H9 (cell line): ENCODE measurements around the gene CHMP1A. TPM values are rescaled to one million over a fixed set of nuclear protein-coding genes. Genes with fewer than 3 reads are reported as not detected.

Experiments
- DNase-seq: peaks from one replicate; pipeline ENCODE4 v3.0.0-alpha.2; 2017
- H2AFZ ChIP-seq: one replicate; pipeline ENCODE4 v1.6.1; 2013; ENCODE audit warnings: mild to moderate bottlenecking, low read length, control low read depth, moderate library complexity
- H2AK5ac ChIP-seq: 2 replicates; pipeline ENCODE4 v1.6.1; 2013; ENCODE audit warnings: low read length, control low read depth, mixed read lengths; ENCODE audit not compliant: insufficient read length
- H2BK120ac ChIP-seq: one replicate; pipeline ENCODE4 v1.6.1; 2013; ENCODE audit warnings: low read depth, mild to moderate bottlenecking, low read length, control low read depth, inconsistent platforms; ENCODE audit not compliant: poor library complexity, severe bottlenecking
- H2BK12ac ChIP-seq: 2 replicates; pipeline ENCODE4 v1.6.1; 2013; ENCODE audit warnings: low read length, control low read depth, mixed read lengths, low read depth; ENCODE audit not compliant: insufficient read length
- H2BK15ac ChIP-seq: 2 replicates; pipeline ENCODE4 v1.6.1; 2013; ENCODE audit warnings: low read depth, low read length, control low read depth
- H2BK20ac ChIP-seq: one replicate; pipeline ENCODE4 v1.6.1; 2013; ENCODE audit warnings: low read depth, mild to moderate bottlenecking, low read length, control low read depth, inconsistent platforms; ENCODE audit not compliant: poor library complexity, severe bottlenecking
- H2BK5ac ChIP-seq: 2 replicates; pipeline ENCODE4 v1.6.1; 2013; ENCODE audit warnings: low read length, control low read depth, mixed read lengths; ENCODE audit not compliant: insufficient read length
- H3K14ac ChIP-seq: 2 replicates; pipeline ENCODE4 v1.6.1; 2013; ENCODE audit warnings: low read length, control low read depth; ENCODE audit not compliant: insufficient read depth
- H3K18ac ChIP-seq: 2 replicates; pipeline ENCODE4 v1.6.1; 2013; ENCODE audit warnings: low read depth, mild to moderate bottlenecking, mixed read lengths, low read length, control low read depth; ENCODE audit not compliant: insufficient read length
- H3K23ac ChIP-seq: 2 replicates; pipeline ENCODE4 v1.6.1; 2013; ENCODE audit warnings: low read length, control low read depth, mixed read lengths, low read depth; ENCODE audit not compliant: insufficient read length
- H3K23me2 ChIP-seq: 2 replicates; pipeline ENCODE4 v1.6.1; 2013; ENCODE audit warnings: low read depth, mild to moderate bottlenecking, mixed read lengths, low read length, control low read depth; ENCODE audit not compliant: insufficient read length, poor library complexity, severe bottlenecking
- H3K27ac ChIP-seq: 2 replicates; pipeline ENCODE4 v1.5.1; 2013; ENCODE audit warnings: low read length, control low read depth, mixed read lengths, low read depth; ENCODE audit not compliant: insufficient read length
- H3K27me3 ChIP-seq: 2 replicates; pipeline ENCODE4 v1.6.1; 2013; ENCODE audit warnings: low read length, control low read depth, inconsistent platforms; ENCODE audit not compliant: insufficient read depth
- H3K4ac ChIP-seq: 2 replicates; pipeline ENCODE4 v1.6.1; 2013; ENCODE audit warnings: low read depth, mild to moderate bottlenecking, control low read depth, inconsistent platforms, low read length, moderate library complexity
- H3K4me1 ChIP-seq: 2 replicates; pipeline ENCODE4 v1.6.1; 2013; ENCODE audit warnings: low read length, control low read depth, inconsistent platforms; ENCODE audit not compliant: insufficient read depth
- H3K4me2 ChIP-seq: 2 replicates; pipeline ENCODE4 v1.6.1; 2013; ENCODE audit warnings: low read length, control low read depth, mixed read lengths; ENCODE audit not compliant: insufficient read length, insufficient read depth
- H3K56ac ChIP-seq: 2 replicates; pipeline ENCODE4 v1.6.1; 2013; ENCODE audit warnings: low read depth, mild to moderate bottlenecking, mixed read lengths, low read length, control low read depth; ENCODE audit not compliant: insufficient read length
- H3K79me1 ChIP-seq: 2 replicates; pipeline ENCODE4 v1.6.1; 2013; ENCODE audit warnings: low read depth, mild to moderate bottlenecking, moderate library complexity, low read length, control low read depth, inconsistent platforms; ENCODE audit not compliant: insufficient read depth, poor library complexity, severe bottlenecking
- H3K79me2 ChIP-seq: 2 replicates; pipeline ENCODE4 v1.6.1; 2013; ENCODE audit warnings: low read length, control low read depth, inconsistent platforms; ENCODE audit not compliant: insufficient read depth
- H3K9ac ChIP-seq: 2 replicates; pipeline ENCODE4 v1.6.1; 2013; ENCODE audit warnings: low read length, control low read depth, mixed read lengths; ENCODE audit not compliant: insufficient read length; ENCODE audit errors: extremely low read depth
- H3K9me3 ChIP-seq: one replicate; pipeline ENCODE4 v1.6.1; 2013; ENCODE audit warnings: low read depth, low read length, inconsistent platforms; ENCODE audit not compliant: control insufficient read depth
- H3T11ph ChIP-seq: one replicate; pipeline ENCODE4 v1.6.1; 2013; ENCODE audit warnings: mild to moderate bottlenecking, low read length, control low read depth, inconsistent platforms
- H4K20me1 ChIP-seq: one replicate; pipeline ENCODE4 v1.6.1; 2013; ENCODE audit not compliant: control insufficient read depth, insufficient read length, insufficient read depth
- H4K5ac ChIP-seq: 2 replicates; pipeline ENCODE4 v1.6.1; 2013; ENCODE audit warnings: low read depth, mild to moderate bottlenecking, mixed read lengths, low read length, control low read depth; ENCODE audit not compliant: insufficient read length
- H4K8ac ChIP-seq: replicated peaks from 2 replicates; pipeline ENCODE4 v1.6.1; 2013; ENCODE audit warnings: low read length, control low read depth, mixed read lengths, low read depth; ENCODE audit not compliant: insufficient read length
- H4K91ac ChIP-seq: 2 replicates; pipeline ENCODE4 v1.6.1; 2013; ENCODE audit warnings: low read depth, mild to moderate bottlenecking, moderate library complexity, mixed read lengths, low read length, control low read depth; ENCODE audit not compliant: insufficient read length
- H3K27ac Mint-ChIP-seq, 3 experiments: 2 replicates in 2 of 3; 3 replicates in 1 of 3; pipeline ENCODE4 v1.8.0; 2020 to 2021; ENCODE audit warnings: mixed read lengths in 3 of 3, mild to moderate bottlenecking in 1 of 3, moderate library complexity in 1 of 3
- H3K27me3 Mint-ChIP-seq: 2 replicates; pipeline ENCODE4 v1.8.0; 2021; ENCODE audit warnings: low read depth, mild to moderate bottlenecking, moderate library complexity, mixed read lengths
- H3K36me3 Mint-ChIP-seq, 3 experiments: 2 replicates in 2 of 3; 3 replicates in 1 of 3; pipeline ENCODE4 v1.8.0; 2020 to 2021; ENCODE audit warnings: low read depth in 3 of 3, mixed read lengths in 3 of 3; ENCODE audit not compliant: insufficient read depth in 1 of 3
- H3K4me1 Mint-ChIP-seq, 2 experiments: 2 replicates each; pipeline ENCODE4 v1.8.0; 2020; ENCODE audit warnings: mixed read lengths in 2 of 2
- H3K4me3 Mint-ChIP-seq, 2 experiments: 2 replicates in 1 of 2; 3 replicates in 1 of 2; pipeline ENCODE4 v1.8.0; 2020 to 2021; ENCODE audit warnings: mild to moderate bottlenecking in 2 of 2, mixed read lengths in 2 of 2, moderate library complexity in 1 of 2
- H3K9me3 Mint-ChIP-seq, 2 experiments: 2 replicates in 1 of 2; 3 replicates in 1 of 2; pipeline ENCODE4 v1.8.0; 2020; ENCODE audit warnings: mild to moderate bottlenecking in 2 of 2, mixed read lengths in 2 of 2, moderate library complexity in 1 of 2
- WGBS: extraction: QIAGEN DNeasy Blood & Tissue Kit; methylation state at CpG from one replicate; pipeline ENCODE4 v1.1.7; 2013; ENCODE audit warnings: missing lambda C conversion rate, low lambda C conversion rate, mixed read lengths; ENCODE audit not compliant: insufficient read length; ENCODE audit errors: extremely low coverage; 5-methylcytosine and 5-hydroxymethylcytosine counted together
- total RNA-seq: library from RNA; stranded (reverse); gene quantifications from 2 replicates; pipeline ENCODE4 v1.2.1, GENCODE V29; 2021
- TF ChIP-seq, protein P1 (sequence below): fragments of 200-600 bp; sonication (generic); conservative IDR thresholded peaks from 3 replicates; pipeline ENCODE4 v1.8.0; 2021; ENCODE audit warnings: antibody characterized with exemption, mild to moderate bottlenecking

The CHMP1A gene
- total RNA-seq, 1 experiment from 2014 or later = 89.6 TPM

- H3K14ac ChIP-seq = no peak overlapping the region
- H3K9ac ChIP-seq = no peak overlapping the region
- no peak overlapping the region for H4K5ac ChIP-seq
- H2BK120ac ChIP-seq = no peak overlapping the region
- H3T11ph ChIP-seq = no peak overlapping the region
- no peak overlapping the region for H4K8ac ChIP-seq
- no peak overlapping the region for H2BK20ac ChIP-seq
- H2BK12ac ChIP-seq = no peak overlapping the region
- no peak overlapping the region for H3K27ac ChIP-seq
- no peaks in the 10 kb centered on the region for H3K79me1 ChIP-seq
- no peak overlapping the region for H2BK15ac ChIP-seq
- H3K27me3 Mint-ChIP-seq = peaks cover 7% of the 10 kb centered on the region
- no peaks in the 10 kb centered on the region for H3K4me1 ChIP-seq
- WGBS = no CpG with 5 or more reads among the region's 22 CpGs
- TF ChIP-seq, protein P1, sequence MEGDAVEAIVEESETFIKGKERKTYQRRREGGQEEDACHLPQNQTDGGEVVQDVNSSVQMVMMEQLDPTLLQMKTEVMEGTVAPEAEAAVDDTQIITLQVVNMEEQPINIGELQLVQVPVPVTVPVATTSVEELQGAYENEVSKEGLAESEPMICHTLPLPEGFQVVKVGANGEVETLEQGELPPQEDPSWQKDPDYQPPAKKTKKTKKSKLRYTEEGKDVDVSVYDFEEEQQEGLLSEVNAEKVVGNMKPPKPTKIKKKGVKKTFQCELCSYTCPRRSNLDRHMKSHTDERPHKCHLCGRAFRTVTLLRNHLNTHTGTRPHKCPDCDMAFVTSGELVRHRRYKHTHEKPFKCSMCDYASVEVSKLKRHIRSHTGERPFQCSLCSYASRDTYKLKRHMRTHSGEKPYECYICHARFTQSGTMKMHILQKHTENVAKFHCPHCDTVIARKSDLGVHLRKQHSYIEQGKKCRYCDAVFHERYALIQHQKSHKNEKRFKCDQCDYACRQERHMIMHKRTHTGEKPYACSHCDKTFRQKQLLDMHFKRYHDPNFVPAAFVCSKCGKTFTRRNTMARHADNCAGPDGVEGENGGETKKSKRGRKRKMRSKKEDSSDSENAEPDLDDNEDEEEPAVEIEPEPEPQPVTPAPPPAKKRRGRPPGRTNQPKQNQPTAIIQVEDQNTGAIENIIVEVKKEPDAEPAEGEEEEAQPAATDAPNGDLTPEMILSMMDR = no peak
- H3K27me3 ChIP-seq = no peaks in the 10 kb centered on the region
- peaks cover 11 to 45% (median 43%) of the 10 kb centered on the region in 3 experiments; a peak in 6 of 7 replicates for H3K36me3 Mint-ChIP-seq
- no peaks in the 10 kb centered on the region for H3K9me3 ChIP-seq
- H3K23me2 ChIP-seq = no peaks in the 10 kb centered on the region
- no peaks in the 10 kb centered on the region for H3K9me3 Mint-ChIP-seq
- H2BK5ac ChIP-seq = no peak overlapping the region
- no peak overlapping the region for H4K91ac ChIP-seq
- no peak overlapping the region for H3K18ac ChIP-seq
- no peak overlapping the region for H3K56ac ChIP-seq
- H3K27ac Mint-ChIP-seq = no peak overlapping the region
- no peak overlapping the region for H3K23ac ChIP-seq
- peaks cover 5% of the 10 kb centered on the region in 2 experiments; a peak in 3 of 4 replicates for H3K4me1 Mint-ChIP-seq
- H3K4me2 ChIP-seq = no peak overlapping the region
- no peaks in the 10 kb centered on the region for H4K20me1 ChIP-seq
- H3K4me3 Mint-ChIP-seq = no peak overlapping the region
- no peak overlapping the region for H2AFZ ChIP-seq
- no peaks in the 10 kb centered on the region for H3K79me2 ChIP-seq
- DNase-seq = no peak
- no peak overlapping the region for H2AK5ac ChIP-seq
- H3K4ac ChIP-seq = no peak overlapping the region
Observed at GRCh38 chr16:89646270-89646669, 11.2 kb downstream of the CHMP1A start.
